GM18873 (cell line): ENCODE measurements around the gene MAP3K20.
A peak's percentile ranks its signal among the peaks of the same experiment; 100 is the strongest.

Experiments
- ATAC-seq: cut with Tn5 transposase; IDR thresholded peaks from one replicate; pipeline ENCODE4 v1.9.1; 2021; ENCODE audit warnings: mild to moderate bottlenecking, moderate library complexity, moderate number of reproducible peaks; ENCODE audit not compliant: unreplicated experiment, low FRiP score

The MAP3K20 gene

DNA sequence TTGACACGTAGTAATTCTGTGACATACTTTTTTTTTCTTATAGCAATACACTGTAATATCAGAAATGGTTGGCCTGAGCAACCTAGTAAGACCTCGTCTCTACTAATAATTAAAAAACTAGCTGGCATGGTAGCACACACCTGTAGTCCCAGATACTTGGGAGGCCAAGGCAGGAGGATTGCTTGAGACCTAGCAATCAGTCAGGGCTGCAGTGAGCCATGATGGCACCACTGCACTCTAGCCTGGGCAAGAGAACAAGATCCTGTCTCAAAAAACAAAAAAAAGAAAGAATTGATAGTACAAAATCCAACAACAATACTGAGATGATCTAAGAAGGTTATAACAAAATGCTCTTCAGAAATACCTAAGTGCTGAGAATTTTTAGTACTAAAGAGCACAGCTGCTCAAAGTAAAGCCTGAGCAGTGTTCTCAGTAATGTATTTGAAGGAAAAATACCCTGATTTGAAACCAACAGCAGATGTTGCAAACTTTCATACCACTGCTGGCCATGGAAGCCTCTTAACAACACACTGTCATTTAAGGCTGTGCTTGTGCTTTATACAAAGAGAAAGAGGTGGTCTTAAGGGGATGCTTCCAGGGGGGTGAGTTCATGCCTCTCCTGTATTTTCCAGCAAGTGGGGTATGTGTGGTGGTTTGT, 146.4 kb downstream of the MAP3K20 start:
- no peak for ATAC-seq

DNA sequence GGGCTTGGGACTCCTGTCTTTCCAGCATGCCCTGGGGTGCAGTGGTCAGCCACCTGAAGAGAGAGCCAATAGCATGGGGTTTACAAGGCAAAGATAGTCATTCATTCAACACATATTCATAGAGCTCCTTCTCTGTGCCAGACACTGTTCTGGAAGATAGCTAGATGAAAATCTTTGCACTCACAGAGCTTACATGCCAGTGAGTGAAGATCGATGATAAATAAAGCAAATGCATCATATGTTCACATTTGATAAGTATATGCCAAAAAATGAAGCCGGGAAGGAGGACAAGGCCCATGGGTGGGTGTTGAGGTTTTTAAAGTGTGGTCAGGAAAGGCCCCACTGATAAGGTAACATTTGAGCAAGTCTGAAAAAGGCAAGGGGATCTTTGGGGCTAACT, 148.2 kb downstream of the MAP3K20 start:
- ATAC-seq, result no peak

DNA sequence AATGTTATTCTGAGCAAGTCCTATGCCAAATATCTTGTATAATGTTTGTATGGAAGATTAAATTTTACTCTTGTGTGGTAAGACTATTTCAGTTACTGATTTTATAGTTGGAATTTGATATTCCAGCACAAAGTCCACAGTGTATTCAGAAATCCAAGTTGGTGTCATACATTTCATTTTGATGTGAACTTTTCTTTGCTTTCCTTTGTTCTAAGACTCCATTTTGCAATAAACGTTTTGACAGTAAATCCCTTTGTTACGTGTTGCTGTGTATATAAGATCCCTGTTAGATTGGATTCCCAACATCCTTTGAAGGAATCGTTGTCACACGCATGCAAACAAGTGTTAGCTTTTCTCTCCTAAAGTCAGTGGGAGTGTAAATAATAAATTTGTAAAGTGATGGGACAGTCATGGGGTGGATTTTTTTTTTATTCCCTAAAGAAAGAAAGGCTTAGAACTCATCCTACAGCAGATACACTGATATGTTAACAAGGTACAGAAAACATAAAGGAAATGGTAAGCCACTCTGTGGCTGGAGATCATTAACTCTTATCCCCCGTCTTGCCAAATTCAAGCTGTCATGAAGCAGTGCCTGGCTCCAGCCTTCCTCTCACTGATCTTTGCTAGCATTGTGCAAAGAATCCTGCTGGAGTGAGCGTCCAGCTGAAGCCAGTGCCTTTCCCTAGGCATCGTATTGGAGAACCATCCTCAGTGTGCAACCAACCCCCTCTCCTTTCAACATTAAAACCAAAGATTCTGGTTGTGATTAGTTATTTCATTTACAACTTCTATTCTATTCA, 151.5 kb downstream of the MAP3K20 start:
- no peak for ATAC-seq

DNA sequence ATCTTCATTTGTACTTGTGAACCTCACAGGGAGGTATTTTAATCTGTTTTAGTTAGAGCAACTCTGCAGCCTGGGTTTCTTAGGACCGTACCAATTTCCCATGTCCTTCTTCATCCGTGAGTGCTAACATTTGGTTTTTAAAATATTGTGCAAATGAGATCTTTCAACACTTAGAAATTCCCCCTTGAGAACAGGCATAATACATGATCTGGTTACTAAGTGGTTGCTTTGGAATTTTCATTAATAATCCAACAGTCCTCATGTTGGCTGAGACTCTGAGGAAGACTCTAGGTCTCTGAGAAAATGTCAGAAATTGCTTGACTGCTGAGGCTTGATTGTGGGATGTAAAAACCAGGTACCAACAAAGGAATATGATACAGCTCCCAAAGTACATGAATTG, 153.4 kb downstream of the MAP3K20 start:
- ATAC-seq, result no peak

DNA sequence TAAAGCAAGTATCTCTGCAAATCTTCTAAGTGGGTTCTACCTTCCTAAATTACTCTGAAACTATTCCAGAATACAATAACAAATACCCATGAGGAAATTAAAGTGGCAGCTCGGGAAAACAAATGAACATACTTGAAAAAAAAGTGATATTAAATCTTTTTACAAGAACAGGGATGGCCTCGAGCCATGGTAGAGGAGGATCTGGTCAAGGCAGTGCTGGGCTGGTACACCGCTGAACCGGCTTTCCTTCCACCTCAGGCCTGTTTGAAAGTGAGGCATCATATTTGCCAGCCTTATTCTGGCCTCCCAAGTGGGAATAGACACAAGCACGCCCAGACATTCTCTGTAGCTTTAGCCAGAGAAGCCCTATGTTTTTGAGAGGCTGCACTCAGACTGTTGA, 154.5 kb downstream of the MAP3K20 start:
- ATAC-seq, result no peak

DNA sequence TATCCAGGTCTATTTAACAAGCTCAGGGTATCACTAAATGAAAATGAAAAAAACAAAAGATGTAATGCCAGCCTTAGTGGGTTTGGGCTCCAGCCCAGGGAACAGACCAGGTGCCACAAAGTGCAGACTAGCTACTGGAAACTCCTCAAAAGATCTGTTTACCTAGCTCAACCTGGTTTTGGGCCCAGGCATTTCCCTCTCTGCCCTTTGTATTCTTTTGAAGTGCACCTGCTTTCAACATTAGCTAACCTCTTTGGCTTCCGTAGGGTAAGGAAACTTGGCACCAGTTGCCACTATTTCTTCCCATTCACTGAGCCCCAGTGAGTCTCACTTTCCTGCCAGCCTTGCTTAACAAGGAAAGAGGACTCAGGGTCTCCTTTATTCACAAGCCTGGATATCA, 155.4 kb downstream of the MAP3K20 start:
- ATAC-seq, result no peak

DNA sequence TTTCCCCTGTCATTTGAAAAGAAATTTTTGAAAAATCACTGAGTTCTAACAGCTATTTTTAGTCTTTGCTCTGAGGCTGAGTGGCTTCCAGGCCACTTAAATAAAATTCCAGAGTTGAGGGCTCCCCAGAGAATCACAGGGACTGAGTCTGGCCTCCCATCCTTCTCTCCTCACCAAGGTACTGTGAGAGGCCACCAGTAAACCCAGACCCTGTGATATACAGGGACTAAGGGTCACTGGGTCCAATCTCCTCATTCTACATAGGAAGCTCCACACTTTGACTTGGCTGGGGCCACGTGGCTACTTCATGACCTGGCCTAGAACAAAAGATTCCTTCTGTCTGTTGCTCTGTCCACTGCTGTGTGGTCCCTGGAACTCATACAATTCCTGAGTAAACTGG, 155.8 kb downstream of the MAP3K20 start:
- no peak for ATAC-seq

DNA sequence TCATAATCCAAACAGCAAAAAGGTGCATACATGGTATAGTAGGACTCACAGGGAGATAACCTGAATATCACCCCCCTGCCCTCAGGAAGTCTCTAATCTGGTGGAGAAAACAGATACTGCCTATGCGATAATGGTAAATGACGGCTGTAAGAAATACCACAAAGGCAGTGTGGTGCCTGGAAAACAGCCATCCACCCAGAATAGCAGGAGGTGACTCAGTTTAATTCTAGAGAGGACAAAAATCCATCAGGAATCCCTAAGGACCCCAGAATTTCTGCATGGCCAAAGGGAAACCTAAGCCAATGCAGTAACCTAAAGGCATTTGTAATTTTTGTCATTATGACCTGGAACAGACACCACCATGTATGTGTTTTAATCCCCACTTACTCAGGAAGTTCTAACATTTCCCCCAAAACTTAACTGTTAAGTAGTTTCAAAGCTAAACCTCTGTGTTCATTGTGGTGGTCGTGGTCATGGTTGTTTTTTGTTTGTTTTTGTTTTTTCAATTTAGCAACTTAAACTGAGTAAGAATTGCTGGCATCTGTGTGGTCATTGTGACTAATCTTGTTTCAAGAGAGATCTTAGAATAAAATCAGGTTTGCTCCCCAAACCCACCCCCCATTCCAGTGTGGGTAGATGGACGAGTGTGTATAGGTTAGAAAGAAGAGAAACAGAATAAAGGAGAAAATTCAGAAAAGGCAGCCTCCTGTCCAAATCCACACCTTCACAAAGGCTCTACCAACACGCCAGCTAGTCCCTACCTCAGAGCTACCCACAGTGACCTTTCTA, 157.5 kb downstream of the MAP3K20 start:
- ATAC-seq, result no peak

DNA sequence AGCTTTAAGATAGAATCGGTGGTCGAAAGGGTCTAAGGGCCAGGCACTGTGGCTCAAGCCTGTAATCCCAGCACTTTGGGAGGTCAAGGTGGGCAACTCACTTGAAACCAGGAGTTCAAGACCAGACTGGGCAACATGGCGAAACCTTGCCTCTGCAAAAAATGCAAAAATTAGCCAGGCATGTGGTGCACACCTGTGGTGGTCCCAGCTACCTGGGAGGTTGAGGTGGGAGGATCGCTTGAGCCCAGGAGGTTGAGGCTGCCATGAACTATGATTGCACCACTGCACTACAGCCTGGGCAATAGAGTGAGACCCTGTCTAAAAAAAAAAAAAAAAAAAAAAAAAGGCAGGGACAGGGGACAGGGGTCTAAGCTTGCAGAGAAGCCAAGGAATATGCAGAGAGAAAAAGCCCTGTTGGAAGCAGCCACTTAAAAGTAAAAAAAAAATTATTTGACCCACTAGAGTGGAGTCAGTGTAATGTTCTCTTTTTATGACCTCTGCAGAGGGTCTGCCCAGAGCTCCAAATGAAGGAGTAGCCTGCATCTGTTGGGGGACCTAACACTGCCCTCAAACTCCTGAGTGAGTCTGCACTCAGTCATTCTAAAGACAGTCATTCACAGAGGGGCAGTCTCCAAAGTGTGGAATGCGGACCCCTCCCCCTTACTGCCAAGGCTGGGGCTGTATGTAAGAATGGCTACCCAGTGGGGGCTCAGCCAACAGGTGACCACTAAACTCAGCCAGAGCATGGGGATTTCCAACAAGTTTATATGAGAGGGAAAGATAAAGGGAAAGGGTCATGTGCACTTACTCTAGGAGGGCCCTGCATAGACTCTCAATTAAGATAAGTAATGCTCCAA, 160.5 kb downstream of the MAP3K20 start:
- ATAC-seq, result no peak

DNA sequence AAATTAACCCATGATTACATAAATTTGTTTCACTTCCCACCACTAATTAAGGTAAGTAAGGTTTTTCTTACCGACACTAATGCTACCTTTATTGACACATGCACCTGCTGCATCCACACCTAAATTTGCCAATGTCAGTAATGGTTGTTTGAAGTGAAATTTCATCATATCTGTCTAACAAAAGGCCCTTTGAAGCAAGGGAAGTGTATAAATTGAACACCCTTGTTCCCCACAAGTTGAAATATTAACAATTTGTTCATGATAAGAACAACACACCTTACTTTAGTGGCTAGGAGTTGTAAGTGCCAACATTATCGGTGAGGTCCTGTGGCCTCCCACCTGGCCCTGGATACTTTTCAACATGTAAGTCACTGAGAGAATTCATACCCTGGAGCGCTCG, 162.7 kb downstream of the MAP3K20 start:
- no peak for ATAC-seq

DNA sequence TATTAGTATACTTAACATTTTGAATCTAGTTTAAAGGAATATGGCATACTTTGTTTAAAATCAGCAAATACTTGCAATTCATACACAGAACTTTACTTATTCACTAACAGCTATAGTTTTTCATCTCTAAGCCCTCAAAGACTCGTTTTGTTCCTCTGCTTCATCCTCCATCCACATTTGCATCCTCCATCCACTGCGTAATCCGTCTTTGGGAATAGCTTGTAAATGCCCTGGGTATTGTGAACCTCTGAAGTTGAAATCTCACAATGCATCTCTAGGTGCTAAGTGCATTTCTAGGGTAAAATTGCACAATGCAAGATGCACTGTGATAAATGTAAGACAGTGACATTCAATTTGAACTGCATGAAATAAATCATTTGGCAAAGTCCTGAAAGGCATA, 163.2 kb downstream of the MAP3K20 start:
- no peak for ATAC-seq

DNA sequence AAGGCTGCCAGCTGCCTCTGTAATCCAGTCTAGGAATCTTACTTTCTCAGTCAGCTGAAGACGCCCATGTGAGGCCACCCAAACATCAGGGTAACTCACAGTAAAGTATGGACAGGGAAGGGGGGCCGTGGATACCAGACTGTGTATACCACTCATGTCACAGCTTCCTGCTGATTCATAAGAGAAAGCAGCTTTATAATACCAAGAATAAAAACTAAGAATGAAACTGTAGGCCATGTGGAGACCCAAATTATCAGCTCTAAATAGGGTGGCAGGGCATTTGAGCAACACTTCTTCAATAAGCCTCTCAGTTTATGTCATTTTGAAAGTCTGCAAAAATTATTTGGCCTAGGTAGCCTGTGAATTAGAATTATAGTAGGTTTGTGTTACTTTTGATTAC, 164.0 kb downstream of the MAP3K20 start:
- ATAC-seq, result peak; percentile 98

DNA sequence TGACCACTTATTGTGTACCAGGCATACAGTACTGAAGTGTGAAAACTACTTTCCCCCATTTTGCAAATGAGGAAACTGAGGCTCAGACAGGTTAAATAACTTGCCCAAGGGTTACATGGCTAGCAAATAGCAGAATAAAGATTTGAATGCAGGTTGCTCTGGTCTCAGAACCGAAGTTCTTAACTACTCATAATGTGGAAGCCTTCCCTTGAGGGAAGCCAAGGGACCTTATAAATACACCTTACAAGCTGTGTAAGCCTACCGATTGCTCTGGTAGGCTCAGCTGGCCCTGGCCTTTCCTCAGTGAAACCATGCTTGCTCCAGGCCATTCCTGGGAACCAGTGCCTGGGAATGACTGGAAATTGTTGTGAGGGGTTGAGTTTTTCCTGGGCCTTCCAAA, 164.4 kb downstream of the MAP3K20 start:
- ATAC-seq, result no peak

DNA sequence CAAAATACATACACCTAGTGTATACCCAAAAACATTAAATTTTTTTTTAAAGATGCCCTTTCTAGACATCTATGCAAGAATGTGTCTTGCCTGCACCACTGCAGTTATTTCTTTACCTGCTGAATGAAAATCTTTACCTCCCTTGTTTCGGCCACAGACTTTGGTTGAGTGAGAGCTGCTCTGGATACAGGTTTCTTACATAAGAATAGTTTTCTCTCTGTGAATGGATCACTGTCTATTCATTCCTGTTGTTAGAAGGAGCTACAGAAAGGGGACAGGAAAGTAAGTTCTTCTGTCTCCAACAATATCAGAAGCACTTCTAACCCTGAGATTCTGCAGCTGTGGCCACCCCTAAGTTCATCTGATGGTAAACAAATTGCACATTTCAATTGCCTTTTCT, 166.0 kb downstream of the MAP3K20 start:
- ATAC-seq, result no peak

DNA sequence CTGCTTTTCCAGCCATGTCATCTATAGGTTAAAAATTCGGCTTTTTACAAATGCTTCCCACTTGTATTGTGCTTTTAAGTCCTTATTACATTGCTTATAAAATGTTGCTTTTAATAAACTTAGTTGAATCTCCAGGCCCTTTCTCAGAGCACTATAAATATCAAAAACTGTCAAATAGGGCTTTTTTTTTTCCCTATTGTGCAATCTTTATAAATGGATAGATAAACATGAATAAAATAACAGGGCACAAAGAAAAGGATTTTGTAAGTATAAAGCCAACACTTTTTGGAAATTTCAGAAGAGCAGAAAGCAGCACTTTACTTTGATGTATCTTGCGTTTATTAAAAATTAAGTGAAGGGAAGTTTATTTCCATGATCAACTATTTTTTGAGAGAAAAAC, 171.5 kb downstream of the MAP3K20 start:
- no peak for ATAC-seq

DNA sequence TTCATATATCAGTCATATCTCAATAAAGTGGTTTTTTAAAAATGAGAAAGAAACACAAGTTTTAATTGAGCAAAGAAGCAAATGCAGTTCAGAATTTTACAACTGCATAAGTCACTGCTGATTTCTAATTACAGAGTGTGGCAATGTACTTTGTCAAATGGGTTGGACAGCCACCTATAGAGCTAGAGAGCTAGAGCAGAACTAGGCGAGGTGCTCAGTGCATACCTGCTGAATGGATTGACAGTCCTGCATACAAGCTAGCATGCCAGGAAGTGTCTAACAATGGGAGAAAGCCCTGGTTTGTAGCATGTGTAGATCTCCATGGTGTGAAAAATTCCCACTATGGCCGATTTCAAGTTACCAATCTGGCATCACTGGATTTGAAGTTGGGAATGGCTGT, 172.7 kb downstream of the MAP3K20 start:
- ATAC-seq, result no peak

DNA sequence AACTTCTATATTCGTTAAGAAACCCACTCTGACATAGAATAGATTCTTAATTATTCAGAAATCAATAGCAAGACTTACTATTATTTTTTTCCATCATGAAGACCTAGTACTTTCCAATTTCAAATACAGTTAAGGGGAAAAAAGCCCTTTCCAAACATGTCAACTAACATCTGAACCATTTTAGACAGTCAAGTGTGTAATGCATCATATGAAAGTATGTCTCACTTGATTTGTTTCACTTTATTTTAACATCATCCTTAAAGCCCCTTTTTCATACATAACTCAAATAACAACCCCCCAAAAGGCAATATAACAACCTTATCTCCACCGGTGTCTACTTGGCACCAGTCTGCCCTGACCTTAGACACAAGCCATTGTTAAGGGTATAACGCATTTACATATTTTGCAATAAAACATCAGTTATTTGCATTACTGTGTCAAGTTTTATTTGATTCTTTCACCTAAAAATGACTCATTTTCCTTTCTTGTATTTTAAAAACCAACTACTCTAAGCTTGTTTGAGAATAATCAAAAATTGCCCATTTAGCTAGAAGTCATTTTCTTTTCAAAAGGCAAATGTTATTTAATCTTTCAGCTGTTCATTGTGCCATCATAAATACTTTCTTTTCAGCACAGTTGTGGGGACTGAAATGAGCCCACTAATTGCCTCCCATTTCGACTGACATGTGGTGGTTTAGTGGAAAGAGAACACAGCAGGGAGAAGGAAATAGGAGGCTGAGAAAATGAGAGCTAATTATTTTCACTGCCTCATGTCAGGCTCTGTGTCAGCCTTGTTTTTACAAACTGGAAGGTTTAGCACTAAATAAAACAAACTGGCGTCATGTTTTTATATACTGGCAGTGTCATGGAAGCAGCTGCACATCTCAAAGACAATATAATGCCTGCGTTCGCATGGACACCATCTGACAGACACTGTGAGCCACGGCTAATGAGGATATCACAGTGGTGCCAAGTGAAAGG, 174.3 kb downstream of the MAP3K20 start:
- no peak for ATAC-seq

DNA sequence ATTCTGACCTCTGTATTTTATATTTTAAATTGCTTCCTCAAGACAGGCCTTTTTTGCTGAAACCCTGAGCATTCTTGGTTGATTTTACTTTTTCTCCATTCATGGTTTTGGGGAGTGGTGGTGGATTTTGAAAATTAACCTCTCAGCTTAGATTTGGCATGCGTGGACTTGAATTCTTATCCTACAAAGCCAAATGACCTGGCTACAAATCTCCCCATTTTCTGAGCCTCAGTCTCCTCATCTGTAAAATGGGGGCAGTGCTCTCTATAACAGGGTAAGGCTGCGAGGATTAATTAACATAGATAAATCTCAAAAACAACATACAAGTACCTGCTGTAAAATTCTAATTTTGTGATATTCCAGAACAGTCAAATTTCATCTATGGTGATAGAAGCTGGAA, 175.6 kb downstream of the MAP3K20 start:
- ATAC-seq, result no peak

DNA sequence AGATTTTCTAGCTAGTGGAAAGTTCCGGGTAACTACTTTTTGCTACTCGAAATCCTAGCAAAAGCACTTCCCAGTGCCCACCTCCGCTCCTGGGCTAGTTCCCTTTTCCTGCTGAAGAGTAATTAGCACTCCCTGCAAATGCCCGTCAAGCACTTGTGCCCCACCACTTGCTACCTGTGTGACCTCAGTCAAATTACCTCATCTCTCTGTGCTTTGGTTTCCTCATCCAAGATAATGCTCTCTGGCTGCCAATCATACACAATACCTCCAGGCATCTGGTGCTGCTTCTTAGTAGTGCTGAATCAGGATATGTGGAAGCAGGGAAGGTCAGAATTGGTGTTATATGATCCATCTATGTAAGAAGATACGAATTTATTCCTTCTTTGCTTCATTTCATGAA, 176.9 kb downstream of the MAP3K20 start:
- ATAC-seq, result no peak
